Colonic mucosa (tissue), 4 donors: Measurements from ENCODE around the gene C16orf87. TPM values are rescaled to one million over a fixed set of nuclear protein-coding genes. Genes with fewer than 3 reads are reported as not detected.
A peak's percentile ranks its signal among the peaks of the same experiment; 100 is the strongest.

Experiments
- DNase-seq: peaks from one replicate; pipeline ENCODE4 v3.0.0-alpha.2; 2020
- H3K27ac ChIP-seq: fragments of 200-600 bp; one replicate; pipeline ENCODE4 v1.8.0; 2021
- H3K27me3 ChIP-seq: fragments of 200-600 bp; one replicate; pipeline ENCODE4 v1.8.0; 2021
- H3K36me3 ChIP-seq: fragments of 200-600 bp; one replicate; pipeline ENCODE4 v1.8.0; 2021
- H3K4me1 ChIP-seq: fragments of 200-600 bp; one replicate; pipeline ENCODE4 v1.8.0; 2021; ENCODE audit warnings: mild to moderate bottlenecking
- H3K4me3 ChIP-seq: fragments of 200-600 bp; one replicate; pipeline ENCODE4 v1.8.0; 2021
- H3K9ac ChIP-seq, 2 donors: one replicate each; pipeline ENCODE4 v1.7.0; 2013; ENCODE audit warnings: control low read depth in 2 of 2, low read depth in 2 of 2, low read length in 2 of 2
- H3K9me3 ChIP-seq: fragments of 200-600 bp; one replicate; pipeline ENCODE4 v1.8.0; 2021
- intact Hi-C: fragments of 100-400 bp; cut with DNase I; formaldehyde crosslinking; loops from one replicate; pipeline ENCODE4 v1.14.1; 2022
- total RNA-seq, 2 donors: library from RNA; stranded (reverse); fragmentation: NEBNext Ultra II Directional in 1 of 2; extraction: Animal tissue kit (Norgen Biotek cat#: 25700) in 1 of 2; gene quantifications; one replicate each; pipeline ENCODE4 v1.2.1, GENCODE V29; 2021
- TF ChIP-seq, protein P1 (sequence below): fragments of 200-600 bp; IDR thresholded peaks from one replicate; pipeline ENCODE4 v1.8.0; 2022; ENCODE audit warnings: antibody characterized with exemption, mild to moderate bottlenecking
- donor health status: healthy.
- donor health status: DM: no; HTN: no; CAD: no.
- donor health status: DM: no; HTN: no; CAD: no.

Gene C16orf87
- total RNA-seq, 2 donors from 2014 or later, result 4.8 to 6.7 TPM

- Histone ChIP-seq H3K4me1 (no peaks in the 10 kb centered on the region), H3K9ac (no peak overlapping the region), H3K27ac (no peak overlapping the region), H3K4me3 (no peak overlapping the region), H3K9me3 (no peaks in the 10 kb centered on the region), H3K36me3 (no peaks in the 10 kb centered on the region), H3K27me3 (no peaks in the 10 kb centered on the region)
- intact Hi-C loops, result loop anchor here (2.0 kb wide), 1 partner anchor 53 kb away; no protein-coding TSS in a partner anchor
- no peak for DNase-seq
- TF ChIP-seq, protein P1, sequence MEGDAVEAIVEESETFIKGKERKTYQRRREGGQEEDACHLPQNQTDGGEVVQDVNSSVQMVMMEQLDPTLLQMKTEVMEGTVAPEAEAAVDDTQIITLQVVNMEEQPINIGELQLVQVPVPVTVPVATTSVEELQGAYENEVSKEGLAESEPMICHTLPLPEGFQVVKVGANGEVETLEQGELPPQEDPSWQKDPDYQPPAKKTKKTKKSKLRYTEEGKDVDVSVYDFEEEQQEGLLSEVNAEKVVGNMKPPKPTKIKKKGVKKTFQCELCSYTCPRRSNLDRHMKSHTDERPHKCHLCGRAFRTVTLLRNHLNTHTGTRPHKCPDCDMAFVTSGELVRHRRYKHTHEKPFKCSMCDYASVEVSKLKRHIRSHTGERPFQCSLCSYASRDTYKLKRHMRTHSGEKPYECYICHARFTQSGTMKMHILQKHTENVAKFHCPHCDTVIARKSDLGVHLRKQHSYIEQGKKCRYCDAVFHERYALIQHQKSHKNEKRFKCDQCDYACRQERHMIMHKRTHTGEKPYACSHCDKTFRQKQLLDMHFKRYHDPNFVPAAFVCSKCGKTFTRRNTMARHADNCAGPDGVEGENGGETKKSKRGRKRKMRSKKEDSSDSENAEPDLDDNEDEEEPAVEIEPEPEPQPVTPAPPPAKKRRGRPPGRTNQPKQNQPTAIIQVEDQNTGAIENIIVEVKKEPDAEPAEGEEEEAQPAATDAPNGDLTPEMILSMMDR, result no peak
Measured at GRCh38 chr16:46855389-46855788, 24.4 kb upstream of the C16orf87 start.

DNA sequence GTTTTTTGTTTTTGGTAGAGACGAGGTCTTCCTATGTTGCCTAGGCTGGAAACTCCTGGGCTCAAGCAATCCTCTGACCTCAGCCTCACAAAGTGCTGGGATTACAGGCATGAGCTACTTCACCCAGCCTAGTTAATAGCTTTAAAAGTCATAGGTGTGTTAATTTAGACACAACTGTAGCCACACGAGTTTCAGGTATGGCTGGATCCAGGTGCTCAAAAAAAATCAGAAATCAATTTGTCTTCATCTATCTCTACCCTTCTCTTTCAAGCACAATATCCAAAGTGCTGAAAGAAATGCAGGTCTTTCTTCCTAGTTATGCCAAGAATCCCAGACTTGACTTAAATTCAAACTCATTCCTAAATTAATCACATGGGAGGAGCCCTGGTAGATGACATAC lies 23.9 kb upstream of the C16orf87 start:
- intact Hi-C loops, result loop anchor here (2.0 to 5.0 kb wide), 2 partner anchors 54 to 72 kb away; no protein-coding TSS in a partner anchor
- H3K27me3 ChIP-seq, result no peaks in the 10 kb centered on the region
- TF ChIP-seq, protein P1, result no peak
- DNase-seq, result no peak
- H3K9me3 ChIP-seq, result no peaks in the 10 kb centered on the region
- H3K4me3 ChIP-seq, result no peak overlapping the region
- H3K36me3 ChIP-seq, result no peaks in the 10 kb centered on the region
- H3K9ac ChIP-seq, result no peak overlapping the region
- H3K4me1 ChIP-seq, result no peaks in the 10 kb centered on the region
- H3K27ac ChIP-seq, result no peak overlapping the region

DNA sequence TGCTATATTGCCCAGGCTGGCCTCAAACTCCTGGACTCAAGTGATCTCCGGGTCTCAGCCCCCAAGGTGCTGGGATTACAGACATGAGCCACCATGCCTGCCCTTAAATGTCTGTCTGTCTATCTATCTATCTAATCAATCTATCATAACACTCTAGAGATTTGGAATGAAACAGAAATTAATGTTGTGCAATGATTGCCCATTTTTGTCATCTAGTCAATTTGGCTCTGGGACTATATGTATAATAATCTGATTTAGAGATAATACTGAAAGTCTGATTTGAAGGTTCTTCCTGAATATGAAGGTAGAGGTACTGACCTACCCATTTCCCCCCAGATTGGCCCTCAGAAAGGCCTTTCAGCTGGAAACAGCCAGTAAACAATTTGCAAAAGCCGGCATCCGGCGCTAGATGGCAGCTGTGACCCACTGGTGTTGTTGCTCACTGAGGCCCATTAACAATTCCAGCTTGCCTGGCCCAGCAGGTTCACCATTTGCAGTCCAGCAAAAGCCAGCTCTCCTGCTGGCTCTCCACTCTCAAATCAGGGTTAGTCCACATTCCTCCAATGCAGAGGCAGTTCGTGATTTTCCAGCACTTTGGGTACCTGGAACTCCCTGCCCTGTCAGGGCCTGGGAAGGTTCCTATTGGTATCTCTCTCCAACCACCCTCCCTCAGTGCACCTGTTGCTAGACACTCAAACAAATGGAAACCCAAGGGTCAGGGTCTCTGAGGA lies 22.9 kb upstream of the C16orf87 start:
- no peaks in the 10 kb centered on the region for H3K9me3 ChIP-seq
- H3K9ac ChIP-seq, result no peak overlapping the region
- H3K4me3 ChIP-seq, result no peak overlapping the region
- no peak overlapping the region for H3K27ac ChIP-seq
- intact Hi-C loops, result loop anchor here (2.0 to 5.0 kb wide), 2 partner anchors 55 to 73 kb away; no protein-coding TSS in a partner anchor
- H3K4me1 ChIP-seq, result no peaks in the 10 kb centered on the region
- H3K27me3 ChIP-seq, result no peaks in the 10 kb centered on the region
- TF ChIP-seq, protein P1, result peak; percentile 73
- no peaks in the 10 kb centered on the region for H3K36me3 ChIP-seq
- peak; percentile 82 for DNase-seq

DNA sequence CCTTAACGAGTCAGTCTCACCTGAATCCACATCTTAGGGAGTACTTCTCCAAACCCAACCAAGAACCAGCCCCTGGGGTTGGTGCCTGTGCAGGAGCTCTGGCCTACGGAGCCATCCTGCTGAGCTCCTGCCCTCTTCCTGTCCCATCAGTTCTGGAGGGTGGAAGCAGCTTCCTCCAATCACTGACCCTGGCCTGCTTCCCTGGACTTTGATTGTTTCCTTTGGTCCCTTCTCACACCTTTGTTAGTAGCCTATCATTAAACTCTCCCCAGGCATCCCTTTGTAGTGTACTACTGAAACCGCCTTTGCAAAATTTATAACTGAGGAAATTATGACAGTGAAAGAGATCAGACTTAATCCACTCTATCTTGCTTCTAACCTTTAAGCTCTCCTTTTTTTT lies 21.1 kb upstream of the C16orf87 start:
- intact Hi-C loops, result loop anchor here (5.0 kb wide), 1 partner anchor 75 kb away; no protein-coding TSS in a partner anchor
- H3K4me3 ChIP-seq, result no peak overlapping the region
- TF ChIP-seq, protein P1, result no peak
- no peaks in the 10 kb centered on the region for H3K9me3 ChIP-seq
- no peak overlapping the region for H3K27ac ChIP-seq
- no peak for DNase-seq
- H3K9ac ChIP-seq, result no peak overlapping the region
- H3K4me1 ChIP-seq, result no peaks in the 10 kb centered on the region
- no peaks in the 10 kb centered on the region for H3K36me3 ChIP-seq
- no peaks in the 10 kb centered on the region for H3K27me3 ChIP-seq

- intact Hi-C loops, result loop anchor here (5.0 kb wide), 1 partner anchor 76 kb away; no protein-coding TSS in a partner anchor
- TF ChIP-seq, protein P1, result no peak
- DNase-seq, result no peak
Measured at GRCh38 chr16:46850619-46851555, 19.9 kb upstream of the C16orf87 start.

More at GRCh38 chr16:46850619-46851555, 19.9 kb upstream of the C16orf87 start:
- H3K36me3 ChIP-seq, result no peaks in the 10 kb centered on the region
- H3K4me3 ChIP-seq, result no peak overlapping the region
- no peak overlapping the region for H3K27ac ChIP-seq
- H3K9ac ChIP-seq, result no peak overlapping the region
- H3K9me3 ChIP-seq, result no peaks in the 10 kb centered on the region
- no peaks in the 10 kb centered on the region for H3K4me1 ChIP-seq
- no peaks in the 10 kb centered on the region for H3K27me3 ChIP-seq
